Measurements from ENCODE around the gene TRAPPC2L. TPM values are rescaled to one million over a fixed set of nuclear protein-coding genes. Genes with fewer than 3 reads are reported as not detected.

TRAPPC2L gene
- total and polyA plus RNA-seq, 10 of the 15 experiments (the other 5 are each of a cell fraction or from before 2014, with no cell fraction given) = 56.3 to 363 (median 118) TPM

DNA sequence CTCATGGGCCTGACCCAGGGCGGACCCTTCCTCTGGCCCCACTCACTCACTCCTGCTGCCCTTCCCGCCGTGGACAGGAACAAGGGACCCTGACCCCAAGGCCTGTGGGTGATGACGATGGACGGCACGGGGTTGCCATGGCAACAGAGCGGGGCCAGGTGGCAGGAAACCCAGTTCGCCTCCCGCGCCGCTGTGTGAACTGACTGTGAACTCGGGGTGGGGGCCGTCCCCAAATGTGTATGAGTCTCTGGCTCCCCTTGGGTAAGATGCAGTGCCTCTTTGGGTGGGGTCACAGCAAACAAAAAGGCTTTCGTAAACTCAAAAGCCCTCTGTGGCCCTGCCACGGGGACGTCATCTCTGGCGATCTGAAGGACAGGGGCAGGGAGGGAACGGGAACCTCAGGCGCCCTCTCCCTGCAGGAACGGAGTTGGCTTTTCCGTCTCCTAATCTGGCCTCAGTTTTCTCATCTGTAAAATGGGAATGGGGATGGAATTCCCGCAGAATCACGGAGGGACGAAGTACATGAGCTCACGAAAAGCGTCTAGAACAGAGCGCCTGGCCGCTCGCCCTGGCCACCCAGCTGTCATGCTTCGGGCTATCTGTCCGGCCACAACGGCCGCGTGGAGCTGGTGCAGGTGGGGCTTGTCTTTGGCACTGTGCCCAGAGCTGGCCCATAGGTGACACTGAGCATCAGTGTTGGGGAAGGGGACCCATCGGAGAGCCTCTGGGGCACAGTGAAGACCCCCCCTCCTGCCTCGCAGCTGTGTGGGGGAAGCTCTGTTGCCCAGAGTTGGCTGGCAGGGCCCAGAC lies 54.4 kb downstream of the TRAPPC2L start:
- FAIRE-seq = no peak
- TF ChIP-seq NFIC (IDR thresholded peaks at IDR 0.05; ENCODE audit: low read depth, low read length) (no peak), BHLHE40 (IDR thresholded peaks at IDR 0.05; ENCODE audit: borderline replicate concordance in 1 of 2, low read depth in 2 of 2, low read length in 1 of 2) (0 out of 4 replicates have a peak, but pooled peaks of 1 of the 2 experiments have one; percentile 9), FOXM1 (IDR thresholded peaks at IDR 0.05; ENCODE audit: low read depth, low read length) (no peak), POU2F2 (IDR thresholded peaks at IDR 0.05; ENCODE audit: borderline replicate concordance, low read depth, low read length) (no peak), BMI1 (IDR thresholded peaks at IDR 0.05; ENCODE audit: borderline replicate concordance) (peak; percentile 78), TCF12 (IDR thresholded peaks at IDR 0.05; ENCODE audit: low read depth, low read length) (peak; percentile 55; the same call in 1 of the 2 replicates), SREBF1 (IDR thresholded peaks at IDR 0.05; ENCODE audit: low read length) (no peak), NRF1 (conservative IDR thresholded peaks at IDR 0.05; ENCODE audit: low read depth, low read length) (no peak), FOXK2 (IDR thresholded peaks at IDR 0.05) (no peak), GATAD2B (conservative IDR thresholded peaks at IDR 0.05; ENCODE audit: low read depth) (no peak)
- TF ChIP-seq, protein P1, sequence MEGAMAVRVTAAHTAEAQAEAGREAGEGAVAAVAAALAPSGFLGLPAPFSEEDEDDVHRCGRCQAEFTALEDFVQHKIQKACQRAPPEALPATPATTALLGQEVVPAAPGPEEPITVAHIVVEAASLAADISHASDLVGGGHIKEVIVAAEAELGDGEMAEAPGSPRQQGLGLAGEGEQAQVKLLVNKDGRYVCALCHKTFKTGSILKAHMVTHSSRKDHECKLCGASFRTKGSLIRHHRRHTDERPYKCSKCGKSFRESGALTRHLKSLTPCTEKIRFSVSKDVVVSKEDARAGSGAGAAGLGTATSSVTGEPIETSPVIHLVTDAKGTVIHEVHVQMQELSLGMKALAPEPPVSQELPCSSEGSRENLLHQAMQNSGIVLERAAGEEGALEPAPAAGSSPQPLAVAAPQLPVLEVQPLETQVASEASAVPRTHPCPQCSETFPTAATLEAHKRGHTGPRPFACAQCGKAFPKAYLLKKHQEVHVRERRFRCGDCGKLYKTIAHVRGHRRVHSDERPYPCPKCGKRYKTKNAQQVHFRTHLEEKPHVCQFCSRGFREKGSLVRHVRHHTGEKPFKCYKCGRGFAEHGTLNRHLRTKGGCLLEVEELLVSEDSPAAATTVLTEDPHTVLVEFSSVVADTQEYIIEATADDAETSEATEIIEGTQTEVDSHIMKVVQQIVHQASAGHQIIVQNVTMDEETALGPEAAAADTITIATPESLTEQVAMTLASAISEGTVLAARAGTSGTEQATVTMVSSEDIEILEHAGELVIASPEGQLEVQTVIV (IDR thresholded peaks at IDR 0.05; ENCODE audit: borderline replicate concordance, partially characterized antibody) = no peak
- TF ChIP-seq, protein P2, sequence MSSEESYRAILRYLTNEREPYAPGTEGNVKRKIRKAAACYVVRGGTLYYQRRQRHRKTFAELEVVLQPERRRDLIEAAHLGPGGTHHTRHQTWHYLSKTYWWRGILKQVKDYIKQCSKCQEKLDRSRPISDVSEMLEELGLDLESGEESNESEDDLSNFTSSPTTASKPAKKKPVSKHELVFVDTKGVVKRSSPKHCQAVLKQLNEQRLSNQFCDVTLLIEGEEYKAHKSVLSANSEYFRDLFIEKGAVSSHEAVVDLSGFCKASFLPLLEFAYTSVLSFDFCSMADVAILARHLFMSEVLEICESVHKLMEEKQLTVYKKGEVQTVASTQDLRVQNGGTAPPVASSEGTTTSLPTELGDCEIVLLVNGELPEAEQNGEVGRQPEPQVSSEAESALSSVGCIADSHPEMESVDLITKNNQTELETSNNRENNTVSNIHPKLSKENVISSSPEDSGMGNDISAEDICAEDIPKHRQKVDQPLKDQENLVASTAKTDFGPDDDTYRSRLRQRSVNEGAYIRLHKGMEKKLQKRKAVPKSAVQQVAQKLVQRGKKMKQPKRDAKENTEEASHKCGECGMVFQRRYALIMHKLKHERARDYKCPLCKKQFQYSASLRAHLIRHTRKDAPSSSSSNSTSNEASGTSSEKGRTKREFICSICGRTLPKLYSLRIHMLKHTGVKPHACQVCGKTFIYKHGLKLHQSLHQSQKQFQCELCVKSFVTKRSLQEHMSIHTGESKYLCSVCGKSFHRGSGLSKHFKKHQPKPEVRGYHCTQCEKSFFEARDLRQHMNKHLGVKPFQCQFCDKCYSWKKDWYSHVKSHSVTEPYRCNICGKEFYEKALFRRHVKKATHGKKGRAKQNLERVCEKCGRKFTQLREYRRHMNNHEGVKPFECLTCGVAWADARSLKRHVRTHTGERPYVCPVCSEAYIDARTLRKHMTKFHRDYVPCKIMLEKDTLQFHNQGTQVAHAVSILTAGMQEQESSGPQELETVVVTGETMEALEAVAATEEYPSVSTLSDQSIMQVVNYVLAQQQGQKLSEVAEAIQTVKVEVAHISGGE (CRISPR knock-in tag; IDR thresholded peaks at IDR 0.05) = no peak
- TF ChIP-seq, protein P3, sequence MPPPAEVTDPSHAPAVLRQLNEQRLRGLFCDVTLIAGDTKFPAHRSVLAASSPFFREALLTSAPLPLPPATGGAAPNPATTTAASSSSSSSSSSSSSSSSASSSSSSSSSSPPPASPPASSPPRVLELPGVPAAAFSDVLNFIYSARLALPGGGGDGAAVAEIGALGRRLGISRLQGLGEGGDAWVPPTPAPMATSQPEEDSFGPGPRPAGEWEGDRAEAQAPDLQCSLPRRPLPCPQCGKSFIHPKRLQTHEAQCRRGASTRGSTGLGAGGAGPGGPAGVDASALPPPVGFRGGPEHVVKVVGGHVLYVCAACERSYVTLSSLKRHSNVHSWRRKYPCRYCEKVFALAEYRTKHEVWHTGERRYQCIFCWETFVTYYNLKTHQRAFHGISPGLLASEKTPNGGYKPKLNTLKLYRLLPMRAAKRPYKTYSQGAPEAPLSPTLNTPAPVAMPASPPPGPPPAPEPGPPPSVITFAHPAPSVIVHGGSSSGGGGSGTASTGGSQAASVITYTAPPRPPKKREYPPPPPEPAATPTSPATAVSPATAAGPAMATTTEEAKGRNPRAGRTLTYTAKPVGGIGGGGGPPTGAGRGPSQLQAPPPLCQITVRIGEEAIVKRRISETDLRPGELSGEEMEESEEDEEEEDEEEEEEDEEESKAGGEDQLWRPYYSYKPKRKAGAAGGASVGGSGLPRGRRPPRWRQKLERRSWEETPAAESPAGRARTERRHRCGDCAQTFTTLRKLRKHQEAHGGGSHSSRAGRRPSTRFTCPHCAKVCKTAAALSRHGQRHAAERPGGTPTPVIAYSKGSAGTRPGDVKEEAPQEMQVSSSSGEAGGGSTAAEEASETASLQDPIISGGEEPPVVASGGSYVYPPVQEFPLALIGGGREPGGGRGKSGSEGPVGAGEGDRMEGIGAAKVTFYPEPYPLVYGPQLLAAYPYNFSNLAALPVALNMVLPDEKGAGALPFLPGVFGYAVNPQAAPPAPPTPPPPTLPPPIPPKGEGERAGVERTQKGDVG (CRISPR knock-in tag; IDR thresholded peaks at IDR 0.05) = no peak

More for the DNA sequence above, 54.4 kb downstream of the TRAPPC2L start:
- no peak overlapping the region for H3K4me3 ChIP-seq
- no peak for ATAC-seq
- no peaks in the 10 kb centered on the region for H4K20me1 ChIP-seq (ENCODE audit: control insufficient read depth, insufficient read depth)
- in situ Hi-C loops (cut with MboI) (no loop called here), intact Hi-C loops (cut with micrococcal nuclease; ENCODE audit: unreplicated experiment) (no loop called here)
- BruUV-seq (replicated peaks) = no TSS peak
- POLR2A ChIA-PET = no interaction called here
- no peak overlapping the region for H3K4me2 ChIP-seq (ENCODE audit: control insufficient read depth, insufficient read depth)
- no peak for DNase-seq (ENCODE audit: low read depth, low spot score)
- CTCF ChIA-PET = no interaction called here
- peaks cover 0 to 4% of the 10 kb centered on the region in 2 experiments; a peak in 3 of 4 replicates for H3K36me3 ChIP-seq (ENCODE audit: control insufficient read depth in 2 of 2, insufficient read depth in 2 of 2, low read length in 1 of 2)
- no peaks in the 10 kb centered on the region; the same call in 1 of the 2 replicates for H3K79me2 ChIP-seq (ENCODE audit: control insufficient read depth, insufficient read depth, low read length)
- WGBS (ENCODE audit: insufficient coverage, insufficient replicate concordance, low lambda C conversion rate, missing lambda C conversion rate) = 74% methylated on average over 36 of the region's 36 CpGs
- no peaks in the 10 kb centered on the region for H3K27me3 ChIP-seq (replicated peaks in 1 of 2; ENCODE audit: control insufficient read depth in 2 of 2, insufficient read depth in 2 of 2, low read length in 1 of 2)
- no peaks in the 10 kb centered on the region for H3K9me3 ChIP-seq (replicated peaks; ENCODE audit: control insufficient read depth, insufficient read depth, low read length)
- H3K27ac ChIP-seq (ENCODE audit: control insufficient read depth, insufficient read depth) = no peak overlapping the region
- no peak overlapping the region for H3K9ac ChIP-seq (ENCODE audit: control insufficient read depth, insufficient read depth, low read length)
- H2AFZ ChIP-seq (ENCODE audit: control insufficient read depth, low read depth, low read length) = no peak overlapping the region
- SMC1A ChIA-PET (ENCODE audit: uncharacterized antibody, unreplicated experiment) = no interaction called here
- RAD21 ChIA-PET (ENCODE audit: unreplicated experiment) = no interaction called here
- H3K4me1 ChIP-seq (ENCODE audit: control insufficient read depth, insufficient read depth, low read length) = no peaks in the 10 kb centered on the region

Measured in GM12878 (cell line).